ENCODE measurements around the gene CHD6.

DNA sequence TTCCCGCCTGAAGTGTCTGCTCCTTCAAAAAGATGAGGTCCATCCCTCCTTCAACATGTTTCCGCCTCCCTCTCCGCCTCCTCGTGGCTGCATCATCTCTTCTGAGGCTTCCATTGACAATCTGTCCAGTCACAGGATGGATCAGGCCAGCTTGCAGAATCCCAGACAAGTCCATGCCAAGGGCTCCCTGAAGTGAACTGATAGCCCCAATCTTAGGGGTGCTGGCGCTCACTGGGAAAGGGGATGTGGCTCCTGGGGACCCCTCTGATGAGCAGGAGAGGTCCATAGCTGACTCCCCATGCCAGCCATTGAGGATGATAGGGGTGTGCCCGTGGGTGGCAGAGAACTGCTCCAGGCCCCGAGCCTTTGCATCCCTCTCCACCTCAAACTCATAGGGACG lies 203.0 kb downstream of the CHD6 start:
- no peak for TF ChIP-seq CTCF (IDR thresholded peaks at IDR 0.05)
- TF ChIP-seq POLR2A (IDR thresholded peaks at IDR 0.05): no peak

All from testis (tissue), 2 donors.